ENCODE results near the gene OR51E2.

Gene OR51E2

GRCh38 chr11:4682623-4683419, 14.8 kb downstream of the OR51E2 start:
- Histone ChIP-seq H3K27ac (ENCODE audit: low read length) (no peak overlapping the region), H3K4me1 (ENCODE audit: low read length) (peaks cover 3% of the 10 kb centered on the region; the same call in 1 of the 2 replicates)
- TF ChIP-seq, protein P1, sequence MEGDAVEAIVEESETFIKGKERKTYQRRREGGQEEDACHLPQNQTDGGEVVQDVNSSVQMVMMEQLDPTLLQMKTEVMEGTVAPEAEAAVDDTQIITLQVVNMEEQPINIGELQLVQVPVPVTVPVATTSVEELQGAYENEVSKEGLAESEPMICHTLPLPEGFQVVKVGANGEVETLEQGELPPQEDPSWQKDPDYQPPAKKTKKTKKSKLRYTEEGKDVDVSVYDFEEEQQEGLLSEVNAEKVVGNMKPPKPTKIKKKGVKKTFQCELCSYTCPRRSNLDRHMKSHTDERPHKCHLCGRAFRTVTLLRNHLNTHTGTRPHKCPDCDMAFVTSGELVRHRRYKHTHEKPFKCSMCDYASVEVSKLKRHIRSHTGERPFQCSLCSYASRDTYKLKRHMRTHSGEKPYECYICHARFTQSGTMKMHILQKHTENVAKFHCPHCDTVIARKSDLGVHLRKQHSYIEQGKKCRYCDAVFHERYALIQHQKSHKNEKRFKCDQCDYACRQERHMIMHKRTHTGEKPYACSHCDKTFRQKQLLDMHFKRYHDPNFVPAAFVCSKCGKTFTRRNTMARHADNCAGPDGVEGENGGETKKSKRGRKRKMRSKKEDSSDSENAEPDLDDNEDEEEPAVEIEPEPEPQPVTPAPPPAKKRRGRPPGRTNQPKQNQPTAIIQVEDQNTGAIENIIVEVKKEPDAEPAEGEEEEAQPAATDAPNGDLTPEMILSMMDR (IDR thresholded peaks at IDR 0.05; ENCODE audit: low read depth, low read length) = no peak
- TF ChIP-seq EZH2phosphoT487 (IDR thresholded peaks at IDR 0.05; ENCODE audit: low read depth) = no peak

DNA sequence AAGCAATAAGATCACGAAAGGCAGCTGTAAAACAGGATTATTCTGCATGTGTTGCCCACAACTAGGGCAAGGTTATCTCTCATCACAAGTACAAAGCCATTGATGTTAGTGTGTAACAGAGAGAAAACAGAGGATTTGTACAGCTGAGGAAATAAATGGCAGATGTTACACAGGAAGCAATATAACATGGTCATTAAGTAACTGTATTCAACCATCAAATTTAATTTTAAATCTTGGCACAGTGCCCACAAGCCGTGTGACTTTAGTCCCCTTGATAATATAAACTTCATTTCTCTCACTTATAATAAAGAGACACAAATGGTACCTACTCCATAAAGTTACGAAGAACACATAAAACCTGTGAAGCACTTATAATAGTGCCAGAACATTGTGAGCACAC, 17.3 kb downstream of the OR51E2 start:
- Histone ChIP-seq H3K79me2 (ENCODE audit: low read length) (no peaks in the 10 kb centered on the region), H3K4me2 (ENCODE audit: low read length) (no peak overlapping the region), H4K20me1 (ENCODE audit: insufficient read depth, low read length) (no peaks in the 10 kb centered on the region), H3K4me3 (ENCODE audit: low read length) (no peak overlapping the region), H2AFZ (ENCODE audit: low read depth, low read length) (no peak overlapping the region), H3K36me3 (replicated peaks; ENCODE audit: low read depth, low read length) (no peaks in the 10 kb centered on the region), H3K27me3 (ENCODE audit: low read depth, low read length) (no peaks in the 10 kb centered on the region), H3K9me3 (ENCODE audit: insufficient read depth, low read length) (no peaks in the 10 kb centered on the region), H3K4me1 (ENCODE audit: low read length) (peaks cover 7% of the 10 kb centered on the region), H3K9ac (ENCODE audit: low read length) (no peak overlapping the region), H3K27ac (ENCODE audit: low read length) (no peak overlapping the region)
- TF ChIP-seq EZH2phosphoT487 (IDR thresholded peaks at IDR 0.05; ENCODE audit: low read depth) = no peak
- TF ChIP-seq, protein P1 (IDR thresholded peaks at IDR 0.05; ENCODE audit: low read depth, low read length) = no peak

More at GRCh38 chr11:4682623-4683419, 14.8 kb downstream of the OR51E2 start:
- no peaks in the 10 kb centered on the region for H3K27me3 ChIP-seq (ENCODE audit: low read depth, low read length)
- H2AFZ ChIP-seq (ENCODE audit: low read depth, low read length) = no peak overlapping the region
- H3K79me2 ChIP-seq (ENCODE audit: low read length) = no peaks in the 10 kb centered on the region
- no peaks in the 10 kb centered on the region for H4K20me1 ChIP-seq (ENCODE audit: insufficient read depth, low read length)
- H3K36me3 ChIP-seq (replicated peaks; ENCODE audit: low read depth, low read length) = no peaks in the 10 kb centered on the region
- no peak overlapping the region for H3K9ac ChIP-seq (ENCODE audit: low read length)
- no peak overlapping the region for H3K4me3 ChIP-seq (ENCODE audit: low read length)
- H3K4me2 ChIP-seq (ENCODE audit: low read length) = no peak overlapping the region
- no peaks in the 10 kb centered on the region for H3K9me3 ChIP-seq (ENCODE audit: insufficient read depth, low read length)

GRCh38 chr11:4677948-4678347, 19.7 kb downstream of the OR51E2 start:
- Histone ChIP-seq H3K4me2 (ENCODE audit: low read length) (no peak overlapping the region), H3K9me3 (ENCODE audit: insufficient read depth, low read length) (no peaks in the 10 kb centered on the region), H3K27me3 (ENCODE audit: low read depth, low read length) (no peaks in the 10 kb centered on the region), H3K36me3 (replicated peaks; ENCODE audit: low read depth, low read length) (no peaks in the 10 kb centered on the region), H3K27ac (ENCODE audit: low read length) (no peak overlapping the region), H3K4me3 (ENCODE audit: low read length) (no peak overlapping the region), H4K20me1 (ENCODE audit: insufficient read depth, low read length) (no peaks in the 10 kb centered on the region), H3K4me1 (ENCODE audit: low read length) (peaks cover 7% of the 10 kb centered on the region), H3K79me2 (ENCODE audit: low read length) (no peaks in the 10 kb centered on the region), H2AFZ (ENCODE audit: low read depth, low read length) (no peak overlapping the region), H3K9ac (ENCODE audit: low read length) (no peak overlapping the region)
- TF ChIP-seq EZH2phosphoT487 (IDR thresholded peaks at IDR 0.05; ENCODE audit: low read depth) = no peak
- TF ChIP-seq, protein P1 (IDR thresholded peaks at IDR 0.05; ENCODE audit: low read depth, low read length) = no peak

- no peaks in the 10 kb centered on the region for H3K36me3 ChIP-seq (replicated peaks; ENCODE audit: low read depth, low read length)
- TF ChIP-seq, protein P1 (IDR thresholded peaks at IDR 0.05; ENCODE audit: low read depth, low read length) = no peak
- no peak for TF ChIP-seq EZH2phosphoT487 (IDR thresholded peaks at IDR 0.05; ENCODE audit: low read depth)
- no peak overlapping the region for H2AFZ ChIP-seq (ENCODE audit: low read depth, low read length)
- no peaks in the 10 kb centered on the region for H3K9me3 ChIP-seq (ENCODE audit: insufficient read depth, low read length)
- no peak overlapping the region for H3K4me3 ChIP-seq (ENCODE audit: low read length)
- H3K4me1 ChIP-seq (ENCODE audit: low read length) = peaks cover 13% of the 10 kb centered on the region
- H3K79me2 ChIP-seq (ENCODE audit: low read length) = no peaks in the 10 kb centered on the region
- no peaks in the 10 kb centered on the region for H4K20me1 ChIP-seq (ENCODE audit: insufficient read depth, low read length)
- H3K4me2 ChIP-seq (ENCODE audit: low read length) = no peak overlapping the region
- H3K9ac ChIP-seq (ENCODE audit: low read length) = no peak overlapping the region
- H3K27ac ChIP-seq (ENCODE audit: low read length) = no peak overlapping the region
- no peaks in the 10 kb centered on the region for H3K27me3 ChIP-seq (ENCODE audit: low read depth, low read length)
Measured at GRCh38 chr11:4673781-4674180, 23.9 kb downstream of the OR51E2 start.
